GM12878 (cell line): ENCODE results near the gene S100G.

Experiments used
- EGR1 ChIP-seq, 2 experiments: IDR thresholded peaks; 1 replicate in 1 of 2; 2 replicates in 1 of 2; pipeline ENCODE4 v1.6.1; 2011 to 2012; ENCODE audit warnings: low read depth in 2 of 2, low read length in 2 of 2, borderline replicate concordance in 1 of 2, mild to moderate bottlenecking in 1 of 2, moderate library complexity in 1 of 2
- GABPA ChIP-seq: IDR thresholded peaks from 2 replicates; pipeline ENCODE4 v1.6.1; 2014; ENCODE audit warnings: antibody characterized with exemption, low read depth, mild to moderate bottlenecking, inconsistent platforms
- KLF5 ChIP-seq: fragments of 450-650 bp; IDR thresholded peaks from 2 replicates; pipeline ENCODE4 v1.6.1; 2014; ENCODE audit warnings: mild to moderate bottlenecking; ENCODE audit not compliant: partially characterized antibody
- MYC ChIP-seq: IDR thresholded peaks from 2 replicates; pipeline ENCODE4 v1.6.1; 2011; ENCODE audit warnings: mild to moderate bottlenecking, low read length, moderate library complexity, inconsistent platforms; ENCODE audit not compliant: insufficient read depth, insufficient replicate concordance, insufficient read length, severe bottlenecking
- NR2C2 ChIP-seq: IDR thresholded peaks from 2 replicates; pipeline ENCODE4 v1.6.1; 2011; ENCODE audit warnings: borderline replicate concordance, low read depth; ENCODE audit not compliant: control insufficient read depth, insufficient read length
- REST ChIP-seq: IDR thresholded peaks from 2 replicates; pipeline ENCODE4 v1.6.1; 2012; ENCODE audit warnings: mild to moderate bottlenecking, low read depth, low read length
- SIN3A ChIP-seq: IDR thresholded peaks from 2 replicates; pipeline ENCODE4 v1.6.1; 2012; ENCODE audit warnings: low read depth, low read length, improper control_type of control experiment
- SP1 ChIP-seq: IDR thresholded peaks from one replicate; pipeline ENCODE4 v1.6.1; 2011; ENCODE audit warnings: low read depth, low read length
- SRF ChIP-seq, 2 experiments: IDR thresholded peaks; 2 replicates each; pipeline ENCODE4 v1.6.1; 2011; ENCODE audit warnings: low read depth in 2 of 2, low read length in 2 of 2, mild to moderate bottlenecking in 1 of 2, moderate library complexity in 1 of 2
- TAF1 ChIP-seq: IDR thresholded peaks from 2 replicates; pipeline ENCODE4 v1.6.1; 2011; ENCODE audit warnings: mild to moderate bottlenecking, low read depth, low read length, borderline replicate concordance
- ZBED1 ChIP-seq: IDR thresholded peaks from 2 replicates; pipeline ENCODE4 v1.6.1; 2016; ENCODE audit warnings: borderline replicate concordance
- TF ChIP-seq, protein P1 (sequence below), 3 experiments: IDR thresholded peaks in 2 of 3; conservative IDR thresholded peaks in 1 of 3; 2 replicates each; pipeline ENCODE4 v1.5.1; 2011; ENCODE audit warnings: low read depth in 3 of 3, low read length in 3 of 3, mild to moderate bottlenecking in 3 of 3, control low read depth in 2 of 3, moderate library complexity in 2 of 3, inconsistent platforms in 1 of 3, mixed read lengths in 1 of 3; ENCODE audit not compliant: control insufficient read depth in 2 of 3, insufficient read depth in 1 of 3; ENCODE audit errors: extremely low read depth in 1 of 3
- TF ChIP-seq, protein P2 (sequence below): fragments of 150-350 bp; IDR thresholded peaks from 2 replicates; pipeline ENCODE4 v1.6.1; 2014; ENCODE audit warnings: mild to moderate bottlenecking, low read depth, low read length

DNA sequence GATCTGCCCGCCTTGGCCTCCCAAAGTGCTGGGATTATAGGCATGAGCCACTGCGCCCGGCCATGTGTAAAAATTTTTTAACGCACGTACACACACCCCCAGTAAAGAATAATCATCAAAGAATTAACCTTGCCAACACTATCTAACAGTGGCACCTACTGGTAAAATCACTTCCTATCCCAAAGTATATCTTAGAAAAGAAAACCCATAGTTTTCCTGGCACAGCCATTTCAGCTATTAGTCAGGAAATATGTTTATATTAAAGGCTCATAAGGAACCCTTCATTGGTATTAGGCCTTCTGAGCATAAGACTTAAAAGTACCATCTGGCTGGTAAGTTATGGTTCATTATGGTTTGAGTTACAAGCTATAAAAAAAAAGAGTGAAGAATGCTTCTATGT lies 14.1 kb downstream of the S100G start:
- no peak for TF ChIP-seq ZBED1
- TF ChIP-seq NR2C2, result no peak
- TF ChIP-seq SRF (IDR thresholded peaks at IDR 0.05; ENCODE audit: low read depth in 2 of 2, low read length in 2 of 2), result no peak
- TF ChIP-seq, protein P1, sequence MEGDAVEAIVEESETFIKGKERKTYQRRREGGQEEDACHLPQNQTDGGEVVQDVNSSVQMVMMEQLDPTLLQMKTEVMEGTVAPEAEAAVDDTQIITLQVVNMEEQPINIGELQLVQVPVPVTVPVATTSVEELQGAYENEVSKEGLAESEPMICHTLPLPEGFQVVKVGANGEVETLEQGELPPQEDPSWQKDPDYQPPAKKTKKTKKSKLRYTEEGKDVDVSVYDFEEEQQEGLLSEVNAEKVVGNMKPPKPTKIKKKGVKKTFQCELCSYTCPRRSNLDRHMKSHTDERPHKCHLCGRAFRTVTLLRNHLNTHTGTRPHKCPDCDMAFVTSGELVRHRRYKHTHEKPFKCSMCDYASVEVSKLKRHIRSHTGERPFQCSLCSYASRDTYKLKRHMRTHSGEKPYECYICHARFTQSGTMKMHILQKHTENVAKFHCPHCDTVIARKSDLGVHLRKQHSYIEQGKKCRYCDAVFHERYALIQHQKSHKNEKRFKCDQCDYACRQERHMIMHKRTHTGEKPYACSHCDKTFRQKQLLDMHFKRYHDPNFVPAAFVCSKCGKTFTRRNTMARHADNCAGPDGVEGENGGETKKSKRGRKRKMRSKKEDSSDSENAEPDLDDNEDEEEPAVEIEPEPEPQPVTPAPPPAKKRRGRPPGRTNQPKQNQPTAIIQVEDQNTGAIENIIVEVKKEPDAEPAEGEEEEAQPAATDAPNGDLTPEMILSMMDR (IDR thresholded peaks at IDR 0.05 in 2 of 3, conservative IDR thresholded peaks at IDR 0.05 in 1 of 3; ENCODE audit: control insufficient read depth in 2 of 3, extremely low read depth in 1 of 3, insufficient read depth in 1 of 3, low read depth in 3 of 3, low read length in 3 of 3), result no peak
- TF ChIP-seq KLF5, result no peak
- TF ChIP-seq GABPA, result no peak
- no peak for TF ChIP-seq REST
- TF ChIP-seq SIN3A, result no peak
- TF ChIP-seq TAF1, result no peak
- TF ChIP-seq EGR1 (IDR thresholded peaks at IDR 0.05; ENCODE audit: borderline replicate concordance in 1 of 2, low read depth in 2 of 2, low read length in 2 of 2), result no peak
- TF ChIP-seq, protein P2, sequence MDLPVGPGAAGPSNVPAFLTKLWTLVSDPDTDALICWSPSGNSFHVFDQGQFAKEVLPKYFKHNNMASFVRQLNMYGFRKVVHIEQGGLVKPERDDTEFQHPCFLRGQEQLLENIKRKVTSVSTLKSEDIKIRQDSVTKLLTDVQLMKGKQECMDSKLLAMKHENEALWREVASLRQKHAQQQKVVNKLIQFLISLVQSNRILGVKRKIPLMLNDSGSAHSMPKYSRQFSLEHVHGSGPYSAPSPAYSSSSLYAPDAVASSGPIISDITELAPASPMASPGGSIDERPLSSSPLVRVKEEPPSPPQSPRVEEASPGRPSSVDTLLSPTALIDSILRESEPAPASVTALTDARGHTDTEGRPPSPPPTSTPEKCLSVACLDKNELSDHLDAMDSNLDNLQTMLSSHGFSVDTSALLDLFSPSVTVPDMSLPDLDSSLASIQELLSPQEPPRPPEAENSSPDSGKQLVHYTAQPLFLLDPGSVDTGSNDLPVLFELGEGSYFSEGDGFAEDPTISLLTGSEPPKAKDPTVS, result no peak
- no peak for TF ChIP-seq SP1
- no peak for TF ChIP-seq MYC
